Stimulated activated naive CD8-positive, alpha-beta T cell treated with anti-CD3 and anti-CD28 coated beads, Interleukin-15, Interleukin-2, amounts not matched to agents 100 U/mL and 50 U/mL, for 24 hours (primary cell): ENCODE measurements around the gene SLC2A1.
A peak's percentile ranks its signal among the peaks of the same experiment; 100 is the strongest.

Source experiments
- ATAC-seq: fragments of 150-1000 bp; cut with Tn5 transposase; one replicate; pipeline ENCODE4 v1.10.0; 2021
- DNase-seq: peaks from one replicate; pipeline ENCODE4 v3.0.0; 2021

Gene SLC2A1

GRCh38 chr1:42979896-42980800 lies 21.5 kb upstream of the SLC2A1 start:
- DNase-seq (no peak), ATAC-seq (peak; percentile 19)

- DNase-seq: no peak
- no peak for ATAC-seq
Observed at GRCh38 chr1:42979036-42979430, 20.4 kb upstream of the SLC2A1 start.

- ATAC-seq: no peak
- no peak for DNase-seq
Observed at GRCh38 chr1:42978317-42979035, 19.8 kb upstream of the SLC2A1 start.

GRCh38 chr1:42977653-42978052 lies 19.0 kb upstream of the SLC2A1 start:
- no peak for DNase-seq
- no peak for ATAC-seq

GRCh38 chr1:42975561-42976225 lies 17.0 kb upstream of the SLC2A1 start:
- DNase-seq: no peak
- ATAC-seq: no peak

GRCh38 chr1:42974767-42975437 lies 16.2 kb upstream of the SLC2A1 start:
- DNase-seq: no peak
- no peak for ATAC-seq

GRCh38 chr1:42973799-42974198 lies 15.1 kb upstream of the SLC2A1 start:
- DNase-seq: no peak
- no peak for ATAC-seq

GRCh38 chr1:42973286-42973685 lies 14.6 kb upstream of the SLC2A1 start:
- DNase-seq: no peak

GRCh38 chr1:42971841-42972291 lies 13.2 kb upstream of the SLC2A1 start:
- DNase-seq (no peak), ATAC-seq (no peak)

More at GRCh38 chr1:42973286-42973685, 14.6 kb upstream of the SLC2A1 start:
- no peak for ATAC-seq

GRCh38 chr1:42970143-42970542 lies 11.5 kb upstream of the SLC2A1 start:
- ATAC-seq (no peak), DNase-seq (no peak)

GRCh38 chr1:42968654-42969053 lies 10.0 kb upstream of the SLC2A1 start:
- ATAC-seq: no peak

GRCh38 chr1:42966688-42967612 lies 8.3 kb upstream of the SLC2A1 start:
- ATAC-seq (peak; percentile 63), DNase-seq (no peak)

More at GRCh38 chr1:42968654-42969053, 10.0 kb upstream of the SLC2A1 start:
- no peak for DNase-seq

- DNase-seq (no peak), ATAC-seq (no peak)
Observed at GRCh38 chr1:42965378-42965777, 6.7 kb upstream of the SLC2A1 start.

GRCh38 chr1:42964044-42964812 lies 5.6 kb upstream of the SLC2A1 start:
- ATAC-seq (no peak), DNase-seq (no peak)

- ATAC-seq: no peak
Observed at GRCh38 chr1:42963378-42964043, 4.8 kb upstream of the SLC2A1 start.

GRCh38 chr1:42962641-42963377 lies 4.1 kb upstream of the SLC2A1 start:
- DNase-seq (no peak), ATAC-seq (no peak)

More at GRCh38 chr1:42963378-42964043, 4.8 kb upstream of the SLC2A1 start:
- DNase-seq: no peak

GRCh38 chr1:42961312-42962091 lies 2.8 kb upstream of the SLC2A1 start:
- DNase-seq: no peak
- no peak for ATAC-seq
